Stimulated activated CD8-positive, alpha-beta memory T cell treated with anti-CD3 and anti-CD28 coated beads, Interleukin-4, amount 100 ng/mL, for 4 hours (primary cell): Measurements from ENCODE around the gene FAM234B.
"Not testable (repeated sequence)": the region's sequence is repeated elsewhere in the genome, so short reads cannot be mapped to it uniquely, and the experiment has no call there.

ENCODE experiments used
- DNase-seq, 2 donors: peaks; one replicate each; pipeline ENCODE4 v3.0.0-alpha.2; 2020; ENCODE audit warnings: low read depth in 2 of 2, low spot score in 1 of 2

The FAM234B gene

DNA sequence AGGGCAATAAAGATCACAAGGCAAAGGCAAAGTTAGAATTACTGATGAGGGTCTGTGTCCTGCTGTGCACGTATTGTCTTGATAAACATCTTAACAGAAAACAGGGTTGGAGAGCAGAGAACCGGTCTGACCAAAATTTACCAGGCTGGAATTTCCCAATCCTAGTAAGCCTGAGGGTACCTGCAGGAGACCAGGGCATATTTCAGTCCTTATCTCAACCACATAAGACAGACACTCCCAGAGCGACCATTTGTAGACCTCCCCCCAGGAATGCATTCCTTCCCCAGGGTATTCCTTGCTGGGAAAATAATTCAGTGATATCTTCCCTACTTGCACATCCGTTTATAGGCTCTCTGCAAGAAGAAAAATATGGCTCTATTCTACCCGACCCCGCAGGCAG is 9.4 kb downstream of the FAM234B start:
- not testable (repeated sequence) for DNase-seq

DNA sequence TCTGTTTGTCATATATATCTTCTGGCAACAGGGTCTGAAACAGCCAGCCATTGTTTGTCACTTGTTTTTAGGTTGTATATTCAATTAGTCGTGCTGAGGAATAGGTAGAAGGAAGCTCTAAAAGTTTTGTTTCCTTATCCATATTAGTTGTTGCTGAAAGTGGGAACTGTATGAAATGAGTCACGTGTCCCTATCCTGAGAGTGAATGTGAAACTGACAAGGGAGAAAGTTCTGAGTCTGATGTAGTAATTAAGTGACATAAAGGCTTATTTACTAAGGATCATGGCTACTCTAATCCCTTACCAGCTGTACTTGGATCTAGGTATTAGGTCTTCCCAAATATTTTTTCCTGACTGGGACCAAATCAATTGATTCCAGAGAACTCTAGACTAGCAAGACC is 16.4 kb downstream of the FAM234B start:
- DNase-seq = no peak

DNA sequence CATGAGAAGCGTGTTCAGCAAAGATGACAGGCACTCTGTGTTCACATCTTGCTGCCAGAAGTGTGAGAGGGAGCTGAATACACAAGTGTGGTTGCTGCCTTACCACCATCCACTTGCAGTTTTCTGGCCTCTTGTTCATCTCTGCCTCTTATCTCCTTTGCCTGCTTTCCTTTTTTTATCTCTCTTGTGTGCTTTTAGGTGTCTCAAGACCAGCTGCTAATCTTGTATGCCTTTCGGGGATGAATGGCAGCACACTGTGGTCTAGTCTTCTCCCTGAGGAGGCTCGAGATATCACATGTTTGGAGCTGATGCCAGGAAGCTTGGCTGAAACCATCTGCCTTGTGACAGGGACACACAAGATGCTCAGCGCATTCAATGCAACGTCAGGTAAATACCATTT is 17.2 kb downstream of the FAM234B start:
- DNase-seq = no peak

DNA sequence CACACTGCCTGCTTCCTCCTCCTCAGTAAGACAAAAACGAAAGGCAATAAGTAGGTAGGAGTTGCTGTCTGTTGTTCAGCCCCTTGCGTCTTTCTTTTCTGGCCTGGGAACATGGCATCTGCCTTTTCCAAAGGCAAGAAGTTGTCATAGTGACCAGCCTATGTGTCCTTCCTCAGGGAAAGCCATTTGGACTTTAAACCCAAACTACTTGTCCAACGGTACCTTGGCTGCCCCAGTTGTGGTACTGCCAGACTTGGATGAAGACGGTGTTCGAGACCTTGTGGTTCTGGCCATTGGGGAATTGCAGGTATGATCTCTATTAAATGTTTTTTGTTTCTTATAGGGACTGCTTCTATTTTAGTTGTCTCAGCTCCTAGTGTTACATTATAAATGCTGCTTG is 18.5 kb downstream of the FAM234B start:
- no peak for DNase-seq

DNA sequence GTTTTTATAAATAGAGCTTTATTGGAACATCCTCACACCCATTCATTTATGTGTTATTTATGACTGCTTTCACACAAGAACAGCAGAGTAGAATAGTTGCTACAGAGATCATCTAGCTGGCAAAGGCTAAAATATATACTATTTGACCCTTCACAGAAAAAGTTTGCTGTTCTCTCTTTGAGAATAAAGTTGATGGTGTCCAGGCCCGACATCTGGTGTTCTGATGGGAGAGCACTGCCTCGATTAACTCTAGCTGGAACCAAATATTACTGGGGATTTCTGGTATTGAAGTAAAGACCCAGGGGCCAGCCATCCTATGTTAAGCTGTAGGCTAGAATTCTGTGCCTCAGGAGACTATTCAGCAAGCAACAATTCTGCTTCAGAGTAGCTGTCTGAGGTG is 21.8 kb downstream of the FAM234B start:
- DNase-seq = no peak

DNA sequence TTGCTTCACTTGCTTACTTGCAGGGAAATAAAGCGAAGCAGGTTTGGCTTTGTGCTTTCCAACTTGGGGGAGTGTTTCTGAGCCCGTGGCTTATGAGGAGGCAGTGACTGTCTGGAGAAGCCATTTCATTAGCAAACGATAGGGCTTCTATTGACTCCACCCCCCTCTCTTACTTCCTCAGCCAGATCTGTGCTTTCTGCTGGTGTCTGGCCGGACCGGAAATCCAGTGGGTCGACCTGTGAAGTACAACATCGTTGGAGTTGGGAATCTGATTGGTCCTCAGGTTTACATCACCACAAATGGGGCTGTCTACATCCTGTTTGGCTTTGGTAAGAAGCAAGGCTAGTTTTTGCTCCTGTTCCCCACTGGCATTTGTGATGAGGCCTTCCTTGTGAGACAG is 22.3 kb downstream of the FAM234B start:
- no peak for DNase-seq

DNA sequence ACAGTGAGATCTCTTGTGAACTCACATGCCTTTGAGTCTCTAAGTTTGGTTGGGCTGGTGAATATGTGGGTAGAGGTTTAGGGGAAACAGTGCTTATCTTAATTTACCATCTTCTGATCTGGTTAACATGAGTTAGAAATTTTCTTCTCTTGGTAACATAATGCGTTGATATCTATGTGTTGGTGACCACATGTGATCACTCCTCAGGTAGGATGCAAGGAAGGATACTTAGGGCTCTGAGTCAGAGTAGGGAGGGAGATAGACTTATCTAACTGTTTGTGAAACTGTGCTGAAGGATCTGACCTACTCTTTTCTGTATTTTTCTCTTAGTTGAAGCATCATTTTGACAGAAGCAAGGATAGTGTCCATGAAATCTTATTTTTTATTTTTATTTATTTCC is 23.1 kb downstream of the FAM234B start:
- no peak for DNase-seq

DNA sequence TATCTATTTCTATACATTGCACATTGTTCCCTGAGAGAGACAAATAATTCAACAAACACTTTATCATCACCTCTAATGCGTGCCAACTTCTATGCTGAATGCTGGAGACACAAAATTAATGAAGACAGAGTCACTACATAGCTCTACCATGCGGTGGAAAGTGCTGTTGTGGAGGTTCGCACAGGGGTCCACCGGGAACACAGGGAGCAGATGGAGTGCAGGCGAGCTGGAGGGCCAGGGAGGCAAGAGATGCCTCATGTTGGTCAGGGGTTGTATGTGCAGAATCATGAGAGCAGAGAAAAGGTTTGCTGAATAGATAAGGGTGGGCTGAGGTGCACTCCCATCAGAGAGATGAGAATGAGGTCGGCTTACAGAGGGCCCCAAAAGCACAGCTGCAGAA is 25.2 kb downstream of the FAM234B start:
- no peak for DNase-seq

DNA sequence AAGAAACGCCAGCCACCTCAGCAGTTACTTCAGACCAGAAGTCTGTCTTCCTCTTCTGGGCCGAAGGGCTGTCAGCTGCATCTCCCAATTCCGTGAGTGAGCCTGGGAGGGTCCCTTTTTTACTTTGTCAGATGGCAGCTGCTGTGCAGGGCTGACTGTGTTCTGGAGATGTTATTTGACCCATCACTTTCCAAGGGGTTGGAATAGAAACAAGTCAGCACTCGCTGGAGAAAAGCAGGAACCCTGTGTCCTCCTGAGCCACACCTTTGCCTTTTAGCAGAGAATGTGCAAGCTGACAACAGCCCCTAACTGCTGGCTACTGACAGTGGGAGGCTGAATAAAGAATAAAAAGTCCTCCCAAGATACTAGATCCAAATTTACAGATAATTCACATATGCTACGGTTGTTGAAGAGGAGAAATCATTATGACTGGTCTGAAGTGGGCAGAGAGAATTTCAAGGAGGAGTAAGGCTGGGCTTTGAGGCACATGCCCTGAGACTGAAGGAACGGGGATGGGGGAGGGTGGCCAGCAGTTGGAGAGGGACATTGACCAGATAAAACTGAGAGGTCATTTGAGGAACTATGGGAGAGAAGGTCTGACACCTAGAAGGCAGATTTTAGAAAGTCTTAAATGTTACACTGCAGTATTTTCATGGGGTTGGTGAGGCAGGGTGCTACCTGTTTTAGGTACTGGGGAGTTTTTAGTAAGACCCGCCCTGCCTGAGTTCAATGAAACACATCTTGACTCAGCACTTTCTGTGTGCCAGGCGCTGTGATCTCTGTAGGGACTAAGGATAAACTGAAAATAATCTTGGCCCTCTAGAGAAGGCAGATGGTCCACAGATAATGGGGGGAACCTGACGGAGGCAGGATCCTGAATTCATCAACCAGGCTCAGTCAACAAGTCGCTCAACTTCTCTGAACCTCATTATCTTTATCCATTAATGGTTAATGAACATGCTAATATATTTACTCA is 27.4 kb downstream of the FAM234B start:
- DNase-seq = no peak

DNA sequence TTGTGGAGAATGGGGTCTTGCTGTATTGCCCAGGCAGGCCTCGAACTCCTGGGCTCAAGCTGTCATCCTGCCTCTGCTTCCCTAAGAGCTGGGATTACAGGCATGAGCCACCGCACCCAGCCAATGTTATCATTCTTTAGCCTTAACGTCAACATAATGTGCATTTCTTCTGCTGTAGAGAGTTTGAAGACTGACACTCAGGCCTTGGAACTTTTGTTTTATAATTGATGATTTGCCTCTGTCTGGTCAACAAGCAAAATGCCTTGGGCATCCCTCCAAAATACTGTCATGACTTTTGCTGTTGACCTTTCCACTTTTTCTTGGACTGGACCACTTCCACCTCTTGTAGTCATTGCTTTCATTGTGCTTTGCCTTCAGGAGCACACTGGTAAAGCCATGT is 29.0 kb downstream of the FAM234B start:
- no peak for DNase-seq

DNA sequence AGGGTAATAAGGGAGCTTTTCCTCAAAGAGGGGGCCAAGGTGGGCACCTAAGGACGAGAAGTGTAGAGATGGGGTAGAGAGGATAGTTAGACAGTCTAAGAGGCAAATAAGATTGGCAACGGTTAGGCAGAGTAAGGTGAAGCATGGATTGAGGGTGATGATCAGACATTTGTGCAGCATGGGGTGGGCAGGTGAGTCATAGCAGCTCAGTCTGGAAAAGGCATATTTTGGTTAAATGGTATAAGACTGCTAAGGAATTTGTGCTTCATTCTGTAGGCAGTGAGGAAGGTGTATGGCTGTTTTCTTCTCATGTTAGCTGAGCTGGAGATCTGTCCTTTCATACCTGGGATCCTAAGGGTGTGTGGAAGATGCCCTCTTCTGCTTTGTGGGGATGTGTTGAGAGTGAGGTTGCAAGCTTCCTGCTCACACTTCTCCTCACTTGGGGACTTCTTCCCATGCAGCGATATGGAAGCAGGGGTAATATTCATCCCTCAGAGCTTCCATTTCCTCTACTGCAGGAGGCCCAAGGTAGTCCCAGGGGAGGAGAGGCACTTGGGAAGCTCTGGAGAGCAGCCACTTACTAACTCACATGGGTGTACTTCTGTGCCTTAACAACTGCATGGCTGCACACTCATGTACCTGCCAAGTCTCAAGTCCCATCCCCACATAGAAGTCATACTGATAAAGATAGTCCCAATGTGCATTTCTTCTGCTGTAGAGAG is 30.4 kb downstream of the FAM234B start:
- DNase-seq = no peak

DNA sequence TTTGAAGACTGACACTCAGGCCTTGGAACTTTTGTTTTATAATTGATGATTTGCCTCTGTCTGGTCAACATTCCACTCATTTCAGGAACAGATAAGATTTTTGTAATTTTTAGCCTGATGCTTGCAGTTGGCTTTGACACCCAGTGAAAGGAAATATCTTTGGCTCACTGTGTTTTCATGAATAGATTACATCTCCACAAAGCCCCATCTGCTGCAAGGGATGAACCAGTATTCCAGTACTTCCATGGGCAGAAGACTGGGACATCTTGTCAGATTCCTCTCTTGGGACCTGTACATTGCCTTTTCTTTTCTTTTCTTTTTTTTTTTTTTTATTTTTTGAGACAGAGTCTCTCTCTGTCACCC is 30.9 kb downstream of the FAM234B start:
- no peak for DNase-seq

DNA sequence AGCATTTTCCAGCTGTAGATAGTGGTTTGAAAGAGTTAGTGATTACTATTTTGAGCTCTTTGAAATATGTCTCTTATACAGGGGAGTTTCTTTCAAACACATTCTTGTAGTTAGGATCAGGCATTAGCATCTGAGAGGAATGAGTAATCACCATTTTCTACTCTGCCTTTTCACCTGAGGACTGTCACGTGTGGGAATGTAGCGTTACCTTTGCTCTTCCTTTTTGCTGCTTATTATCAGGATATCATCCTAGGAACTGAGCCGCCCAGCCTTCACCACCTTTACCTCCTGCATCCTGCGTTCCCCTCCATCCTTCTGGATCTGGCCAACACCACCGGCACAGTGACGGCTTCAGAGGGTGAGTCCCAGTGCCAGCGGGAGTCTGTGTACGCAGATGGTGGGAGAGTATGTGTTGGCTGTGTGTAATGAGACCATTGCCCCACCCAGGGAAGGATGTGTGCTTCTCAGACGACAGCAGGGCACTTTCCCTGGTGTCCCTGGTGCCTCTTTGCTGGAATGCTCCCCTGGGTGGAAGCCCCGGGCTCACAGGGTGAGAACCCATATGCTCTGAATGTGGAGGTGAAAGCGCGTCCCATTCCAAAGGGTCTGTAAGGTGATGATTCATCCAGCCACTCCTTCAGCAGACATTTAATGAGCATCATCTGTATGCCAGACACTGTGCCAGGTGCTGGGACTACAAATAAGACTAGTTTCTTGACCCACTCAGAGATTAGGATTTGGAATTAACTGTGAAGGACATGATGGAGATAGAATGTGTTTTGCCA is 31.8 kb downstream of the FAM234B start:
- no peak for DNase-seq

DNA sequence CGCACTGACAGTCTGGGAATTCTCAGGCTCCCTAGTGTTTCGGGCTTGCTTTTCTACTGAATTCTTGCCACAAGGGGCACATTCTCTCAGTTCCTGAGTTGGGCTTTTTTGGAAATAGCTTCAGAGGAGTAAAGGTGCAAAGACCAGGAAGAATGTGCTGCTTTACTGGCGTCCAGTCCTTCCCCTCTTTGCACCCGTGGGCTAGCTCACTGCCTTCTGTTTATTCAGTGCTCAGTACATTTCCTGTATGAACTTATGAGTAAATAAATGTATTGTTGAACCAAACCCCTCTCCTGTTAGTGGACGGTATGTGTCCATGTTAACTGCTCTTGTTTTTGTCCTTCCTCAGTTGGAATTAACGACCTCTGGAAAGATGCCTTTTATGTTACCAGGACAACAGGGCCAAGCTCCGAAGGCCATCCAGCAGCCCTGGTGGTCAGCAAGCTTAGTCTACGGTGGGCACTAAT is 35.3 kb downstream of the FAM234B start:
- no peak for DNase-seq

DNA sequence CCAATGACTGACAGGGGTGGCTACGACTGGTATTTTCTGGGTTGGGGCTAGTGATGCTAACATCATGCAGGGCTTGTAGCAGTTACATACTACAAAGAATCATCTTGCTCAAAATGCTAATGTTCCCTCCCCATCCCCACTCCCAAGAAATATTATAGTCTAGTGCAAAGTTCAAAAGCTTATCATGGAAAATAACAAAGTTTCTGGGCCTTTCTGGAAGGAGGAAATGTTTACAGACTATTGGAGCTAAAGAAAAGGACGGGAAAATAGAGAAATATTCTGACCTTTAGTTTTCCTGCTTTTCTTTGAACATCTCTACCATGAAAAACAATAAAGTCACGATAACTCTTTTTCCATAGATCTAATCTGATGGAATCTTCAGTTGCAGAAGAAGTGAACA is 36.1 kb downstream of the FAM234B start:
- DNase-seq = no peak

DNA sequence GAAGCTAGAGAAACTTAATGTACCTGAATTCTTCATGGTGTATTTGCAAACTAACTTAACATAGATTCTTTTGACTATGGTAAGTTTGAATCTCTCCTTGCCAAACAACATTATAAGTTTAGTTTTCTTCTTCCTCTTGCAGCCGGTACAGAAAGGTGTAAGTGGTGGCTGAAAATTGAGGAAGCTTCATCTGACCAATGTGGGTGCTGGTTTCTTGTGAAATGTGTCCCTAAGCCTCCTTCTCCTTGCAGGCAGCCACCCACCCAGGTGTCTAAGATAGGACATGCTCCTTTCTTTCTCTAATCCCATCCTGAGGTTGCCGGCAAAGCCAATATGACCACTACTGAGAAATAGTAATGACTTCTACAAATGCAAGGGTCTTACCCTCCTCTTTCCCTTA is 38.7 kb downstream of the FAM234B start:
- DNase-seq = no peak

DNA sequence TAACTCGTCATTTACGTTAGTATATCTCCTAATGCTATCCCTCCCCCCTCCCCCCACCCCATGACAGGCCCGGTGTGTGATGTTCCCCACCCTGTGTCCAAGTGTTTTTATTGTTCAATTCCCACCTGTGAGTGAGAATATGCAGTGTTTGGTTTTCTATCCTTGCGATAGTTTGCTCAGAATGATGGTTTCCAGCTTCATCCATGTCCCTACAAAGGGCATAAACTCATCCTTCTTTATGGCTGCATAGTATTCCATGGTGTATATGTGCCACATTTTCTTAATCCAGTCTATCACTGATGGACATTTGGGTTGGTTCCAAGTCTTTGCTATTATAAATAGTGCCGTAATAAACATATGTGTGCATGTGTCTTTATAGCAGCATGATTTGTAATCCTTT is 39.5 kb downstream of the FAM234B start:
- not testable (repeated sequence) for DNase-seq

DNA sequence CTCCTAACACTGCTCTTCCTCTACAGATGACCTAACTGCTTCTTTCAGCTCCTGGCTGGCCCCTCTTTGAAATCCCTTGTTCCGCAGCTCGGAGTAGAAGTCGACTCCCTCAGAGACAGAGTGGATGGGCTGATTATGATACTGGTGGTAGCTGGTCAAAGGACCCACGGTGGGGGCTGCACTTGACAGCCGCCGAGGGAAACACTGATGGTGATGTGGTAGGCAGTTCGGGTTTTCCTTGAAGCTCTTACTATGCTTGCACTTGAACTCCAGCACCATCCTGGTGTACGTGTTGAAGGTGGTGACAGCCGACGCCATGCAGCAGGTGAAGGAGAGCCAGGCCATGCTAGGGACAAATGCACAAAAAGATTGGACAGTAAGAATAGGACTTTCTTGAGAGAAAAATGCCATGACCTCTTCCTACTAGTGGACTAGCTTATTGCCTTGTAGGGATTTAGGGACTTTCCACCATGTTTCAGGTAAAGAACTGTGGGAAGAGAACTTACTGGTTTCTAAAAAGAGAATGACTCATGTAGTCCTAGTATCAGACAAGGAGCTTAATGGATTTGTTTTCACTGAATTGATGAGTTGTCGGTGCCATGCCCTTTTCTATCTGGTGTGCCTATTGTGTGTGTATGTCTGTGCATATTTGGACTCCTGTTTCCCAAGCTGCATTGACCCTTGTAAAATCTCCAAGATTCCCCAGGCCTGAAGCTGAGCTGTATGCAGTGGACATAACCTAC is 40.9 kb downstream of the FAM234B start:
- DNase-seq = no peak

DNA sequence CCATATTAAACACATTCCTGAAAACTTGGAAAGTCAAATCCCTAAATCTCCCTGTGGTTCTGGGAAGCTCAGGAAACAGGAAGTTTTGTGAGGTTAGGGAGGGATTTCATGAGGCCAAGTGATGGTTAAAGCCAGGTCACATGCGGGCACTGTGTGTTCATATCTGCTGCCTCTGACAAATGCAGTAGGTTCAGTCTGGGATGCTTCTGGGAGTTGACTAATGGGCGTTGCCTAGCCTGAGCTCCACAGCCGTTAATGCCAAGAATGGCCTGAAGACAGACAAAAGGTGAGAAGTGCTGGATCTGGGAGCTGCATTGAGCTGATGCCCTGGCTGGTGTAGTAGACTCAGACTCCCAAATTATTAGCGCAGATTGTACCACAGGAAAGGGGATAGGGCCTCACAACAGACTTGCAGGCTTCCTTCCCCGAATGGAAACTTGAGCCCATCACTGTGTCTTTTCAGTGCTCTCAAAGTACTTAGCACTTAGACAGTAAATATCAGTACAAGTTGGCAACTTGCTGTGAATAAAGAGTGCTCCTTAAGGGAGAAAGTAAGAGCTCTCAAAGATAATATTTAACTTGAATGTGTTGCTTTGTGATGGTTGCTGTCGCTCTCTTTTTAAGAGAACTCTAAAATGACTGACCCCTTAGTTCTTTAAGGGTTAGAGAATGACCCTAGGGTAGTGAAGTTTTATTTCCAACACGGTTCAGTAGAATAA is 41.9 kb downstream of the FAM234B start:
- DNase-seq = no peak

DNA sequence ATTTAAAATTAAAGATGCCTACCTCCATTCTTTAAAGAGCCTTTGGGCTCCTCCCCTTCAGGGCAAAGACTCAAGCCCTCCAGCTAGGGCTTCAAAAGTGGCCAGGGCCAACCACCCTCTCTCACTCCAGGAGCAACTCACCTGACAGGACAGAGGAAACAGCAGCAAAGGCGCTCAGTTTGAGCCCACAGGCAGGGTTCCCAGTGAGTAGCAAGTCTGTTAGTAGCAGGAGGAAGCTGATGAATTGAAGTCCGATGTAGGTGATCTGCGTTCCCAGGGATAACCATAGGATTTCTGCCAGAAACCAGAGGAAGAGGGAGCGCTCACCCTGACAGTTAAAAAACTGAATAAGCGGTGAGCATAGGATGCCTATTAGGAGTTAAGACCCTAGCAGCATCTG is 43.6 kb downstream of the FAM234B start:
- DNase-seq = no peak
